ENCODE measurements around the gene APOBEC3C. TPM values are rescaled to one million over a fixed set of nuclear protein-coding genes. Genes with fewer than 3 reads are reported as not detected.
"Not testable (repeated sequence)": the region's sequence is repeated elsewhere in the genome, so short reads cannot be mapped to it uniquely, and the experiment has no call there.

The APOBEC3C gene
- total RNA-seq, 1 donor from 2014 or later, result 22.3 TPM

GRCh38 chr22:39007177-39007576, 6.9 kb upstream of the APOBEC3C start:
- H3K27me3 Mint-ChIP-seq (ENCODE audit: low read depth), result no peaks in the 10 kb centered on the region
- TF ChIP-seq, protein P1, sequence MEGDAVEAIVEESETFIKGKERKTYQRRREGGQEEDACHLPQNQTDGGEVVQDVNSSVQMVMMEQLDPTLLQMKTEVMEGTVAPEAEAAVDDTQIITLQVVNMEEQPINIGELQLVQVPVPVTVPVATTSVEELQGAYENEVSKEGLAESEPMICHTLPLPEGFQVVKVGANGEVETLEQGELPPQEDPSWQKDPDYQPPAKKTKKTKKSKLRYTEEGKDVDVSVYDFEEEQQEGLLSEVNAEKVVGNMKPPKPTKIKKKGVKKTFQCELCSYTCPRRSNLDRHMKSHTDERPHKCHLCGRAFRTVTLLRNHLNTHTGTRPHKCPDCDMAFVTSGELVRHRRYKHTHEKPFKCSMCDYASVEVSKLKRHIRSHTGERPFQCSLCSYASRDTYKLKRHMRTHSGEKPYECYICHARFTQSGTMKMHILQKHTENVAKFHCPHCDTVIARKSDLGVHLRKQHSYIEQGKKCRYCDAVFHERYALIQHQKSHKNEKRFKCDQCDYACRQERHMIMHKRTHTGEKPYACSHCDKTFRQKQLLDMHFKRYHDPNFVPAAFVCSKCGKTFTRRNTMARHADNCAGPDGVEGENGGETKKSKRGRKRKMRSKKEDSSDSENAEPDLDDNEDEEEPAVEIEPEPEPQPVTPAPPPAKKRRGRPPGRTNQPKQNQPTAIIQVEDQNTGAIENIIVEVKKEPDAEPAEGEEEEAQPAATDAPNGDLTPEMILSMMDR (IDR thresholded peaks at IDR 0.05), result no peak
- no peaks in the 10 kb centered on the region for H3K9me3 Mint-ChIP-seq (ENCODE audit: low read depth)
- no peak overlapping the region for H3K4me3 Mint-ChIP-seq (ENCODE audit: unreplicated experiment)
- H3K27ac Mint-ChIP-seq (ENCODE audit: unreplicated experiment), result no peak overlapping the region
- no peak for DNase-seq (ENCODE audit: low spot score)
- no peaks in the 10 kb centered on the region for H3K36me3 Mint-ChIP-seq (ENCODE audit: low read depth)
- H3K4me1 Mint-ChIP-seq (ENCODE audit: low read depth), result peaks cover 7% of the 10 kb centered on the region

- not testable (repeated sequence) for H3K36me3 Mint-ChIP-seq (ENCODE audit: low read depth); H3K9me3 Mint-ChIP-seq (ENCODE audit: low read depth); H3K27me3 Mint-ChIP-seq (ENCODE audit: low read depth); H3K4me1 Mint-ChIP-seq (ENCODE audit: low read depth); H3K4me3 Mint-ChIP-seq (ENCODE audit: unreplicated experiment); DNase-seq (ENCODE audit: low spot score); H3K27ac Mint-ChIP-seq (ENCODE audit: unreplicated experiment)
Measured at GRCh38 chr22:39008271-39008850, 5.7 kb upstream of the APOBEC3C start.

DNA sequence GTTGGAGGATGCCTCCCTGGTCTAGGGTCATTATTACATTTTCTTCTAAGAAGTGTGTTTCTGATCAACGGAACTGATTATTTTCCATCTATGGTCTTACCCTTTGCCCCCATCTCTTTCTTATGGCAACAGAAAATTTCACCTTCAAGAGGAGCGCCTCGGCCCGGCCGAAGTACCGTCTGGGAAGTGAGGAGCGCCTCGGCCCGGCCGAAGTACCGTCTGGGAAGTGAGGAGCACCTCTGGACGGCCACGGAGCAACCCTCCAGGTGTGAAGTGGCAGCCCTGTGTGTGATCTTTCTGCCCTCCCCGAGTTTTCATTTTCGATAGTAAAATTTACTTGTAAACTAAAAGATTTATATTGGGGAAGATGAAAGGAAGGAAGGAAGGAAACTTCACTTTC, 3.1 kb upstream of the APOBEC3C start:
- H3K27ac Mint-ChIP-seq (ENCODE audit: unreplicated experiment), result no peak overlapping the region
- H3K4me3 Mint-ChIP-seq (ENCODE audit: unreplicated experiment), result no peak overlapping the region

DNA sequence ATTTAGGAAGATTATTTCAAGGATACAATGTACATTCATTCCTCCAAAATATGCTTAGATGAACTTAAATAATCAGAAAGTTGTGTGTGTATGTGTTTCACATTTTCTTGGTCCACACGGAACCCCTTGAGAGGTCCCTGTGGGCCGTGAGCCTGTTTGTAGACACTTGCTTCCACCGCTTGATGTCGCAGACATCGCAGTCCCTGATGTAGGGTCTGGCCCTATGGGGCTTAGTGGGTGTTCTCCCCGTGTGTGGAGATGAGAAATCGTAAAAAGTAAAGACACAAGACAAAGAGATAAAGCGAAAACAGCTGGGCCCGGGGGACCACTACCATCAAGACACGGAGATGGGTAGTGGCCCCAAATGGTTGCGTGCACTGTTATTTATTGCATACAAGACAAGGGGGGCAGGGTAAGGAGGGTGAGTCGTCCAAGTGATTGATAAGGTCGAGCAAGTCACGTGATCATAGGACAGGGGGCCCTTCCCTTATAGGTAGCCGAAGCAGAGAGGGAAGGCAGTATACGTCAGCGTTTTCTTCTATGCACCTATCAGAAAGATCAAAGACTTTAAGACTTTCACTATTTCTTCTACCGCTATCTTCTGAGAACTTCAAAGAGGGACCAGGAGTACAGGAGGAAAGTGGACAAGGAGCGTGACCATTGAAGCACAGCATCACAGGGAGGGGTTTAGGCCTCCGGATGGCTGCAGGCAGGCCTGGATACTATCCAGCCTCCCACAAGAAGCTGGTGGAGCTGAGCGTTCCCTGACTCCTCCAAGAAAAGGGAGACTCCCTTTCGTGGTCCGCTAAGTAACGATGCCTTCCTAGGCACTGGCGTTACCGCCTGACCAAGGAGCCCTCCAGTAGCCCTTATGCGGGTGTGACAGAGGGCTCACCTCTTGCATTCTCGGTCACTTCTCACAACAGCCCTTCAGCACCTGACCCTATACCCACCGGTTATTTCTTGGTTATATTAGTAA, 1.2 kb upstream of the APOBEC3C start:
- Mint-ChIP-seq H3K4me3 (ENCODE audit: unreplicated experiment) (no peak overlapping the region), H3K4me1 (ENCODE audit: low read depth) (peaks cover 14% of the 10 kb centered on the region), H3K9me3 (ENCODE audit: low read depth) (no peaks in the 10 kb centered on the region), H3K36me3 (ENCODE audit: low read depth) (peaks cover 2% of the 10 kb centered on the region), H3K27ac (ENCODE audit: unreplicated experiment) (no peak overlapping the region), H3K27me3 (ENCODE audit: low read depth) (no peaks in the 10 kb centered on the region)
- DNase-seq (ENCODE audit: low spot score), result no peak
- TF ChIP-seq, protein P1 (IDR thresholded peaks at IDR 0.05), result no peak

More for the DNA sequence above, 3.1 kb upstream of the APOBEC3C start:
- TF ChIP-seq, protein P1 (IDR thresholded peaks at IDR 0.05), result no peak
- peaks cover 14% of the 10 kb centered on the region for H3K4me1 Mint-ChIP-seq (ENCODE audit: low read depth)
- no peak for DNase-seq (ENCODE audit: low spot score)
- H3K9me3 Mint-ChIP-seq (ENCODE audit: low read depth), result no peaks in the 10 kb centered on the region
- no peaks in the 10 kb centered on the region for H3K27me3 Mint-ChIP-seq (ENCODE audit: low read depth)
- no peaks in the 10 kb centered on the region for H3K36me3 Mint-ChIP-seq (ENCODE audit: low read depth)

DNA sequence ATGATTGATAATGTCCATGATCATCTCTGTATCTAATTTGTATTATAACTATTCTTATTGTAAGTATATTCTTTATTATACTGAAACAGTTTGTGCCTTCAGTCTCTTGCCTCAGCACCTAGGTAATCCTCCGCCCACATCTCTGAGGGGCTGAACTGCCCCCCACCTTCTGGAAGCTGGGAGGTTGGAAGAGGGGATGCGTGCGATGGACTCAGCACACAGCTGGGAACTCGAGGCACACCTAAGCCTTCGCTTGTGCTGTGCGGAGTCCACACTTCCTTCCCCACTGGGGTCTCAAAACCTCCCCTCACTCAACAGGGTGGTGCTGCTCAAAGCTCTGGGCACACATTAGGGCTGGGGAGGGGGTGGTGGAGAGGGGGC, 506 bp upstream of the APOBEC3C start:
- not testable (repeated sequence) for H3K27me3 Mint-ChIP-seq (ENCODE audit: low read depth); H3K36me3 Mint-ChIP-seq (ENCODE audit: low read depth); H3K4me3 Mint-ChIP-seq (ENCODE audit: unreplicated experiment); DNase-seq (ENCODE audit: low spot score); H3K9me3 Mint-ChIP-seq (ENCODE audit: low read depth); H3K27ac Mint-ChIP-seq (ENCODE audit: unreplicated experiment)
- peaks cover 14% of the 10 kb centered on the region for H3K4me1 Mint-ChIP-seq (ENCODE audit: low read depth)

GRCh38 chr22:39014723-39015121, 665 bp downstream of the APOBEC3C start:
- peaks cover 14% of the 10 kb centered on the region for H3K4me1 Mint-ChIP-seq (ENCODE audit: low read depth)
- H3K4me3 Mint-ChIP-seq (ENCODE audit: unreplicated experiment), result peak overlapping the region; percentile 86
- H3K27ac Mint-ChIP-seq (ENCODE audit: unreplicated experiment), result peak overlapping the region; percentile 91
- not testable (repeated sequence) for H3K9me3 Mint-ChIP-seq (ENCODE audit: low read depth); H3K27me3 Mint-ChIP-seq (ENCODE audit: low read depth); H3K36me3 Mint-ChIP-seq (ENCODE audit: low read depth); DNase-seq (ENCODE audit: low spot score)

Data from chondrocyte (in vitro differentiated cells).